HG03439 (cell line): ENCODE measurements around the gene RPL7A.
"Not testable (repeated sequence)": the region's sequence is repeated elsewhere in the genome, so short reads cannot be mapped to it uniquely, and the experiment has no call there.

Experiments used
- ATAC-seq: cut with Tn5 transposase; IDR thresholded peaks from one replicate; pipeline ENCODE4 v1.9.1; 2021; ENCODE audit warnings: mild to moderate bottlenecking, moderate library complexity; ENCODE audit not compliant: unreplicated experiment

Gene RPL7A

DNA sequence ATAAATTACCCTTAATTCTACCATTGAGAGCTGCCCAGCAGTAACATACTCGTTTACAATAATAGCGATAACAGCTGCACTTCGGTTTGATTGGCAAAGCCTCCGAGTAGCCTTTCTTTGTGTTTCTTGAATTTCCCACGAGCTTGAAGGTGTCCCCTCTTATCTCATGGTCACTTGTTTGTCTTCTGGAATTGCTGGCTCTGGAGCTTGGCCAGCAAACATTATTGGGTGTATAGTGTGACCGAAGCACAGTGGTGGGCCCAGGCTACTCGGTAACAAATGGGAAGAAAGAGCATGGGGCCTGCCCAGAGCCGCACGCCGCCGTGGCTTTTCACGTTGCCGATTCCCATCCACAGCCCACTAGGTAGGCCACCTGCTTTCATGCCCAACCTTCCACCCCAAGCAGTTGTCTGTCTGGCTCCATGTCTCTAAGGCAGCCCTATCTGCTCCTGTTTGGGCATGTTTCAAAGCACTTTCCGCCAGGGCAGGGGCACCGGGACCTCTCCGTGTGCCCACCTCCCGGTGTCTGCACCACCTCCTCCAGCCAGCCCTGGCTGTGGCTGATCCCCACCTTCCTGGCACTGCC is 36.8 kb downstream of the RPL7A start:
- no peak for ATAC-seq

DNA sequence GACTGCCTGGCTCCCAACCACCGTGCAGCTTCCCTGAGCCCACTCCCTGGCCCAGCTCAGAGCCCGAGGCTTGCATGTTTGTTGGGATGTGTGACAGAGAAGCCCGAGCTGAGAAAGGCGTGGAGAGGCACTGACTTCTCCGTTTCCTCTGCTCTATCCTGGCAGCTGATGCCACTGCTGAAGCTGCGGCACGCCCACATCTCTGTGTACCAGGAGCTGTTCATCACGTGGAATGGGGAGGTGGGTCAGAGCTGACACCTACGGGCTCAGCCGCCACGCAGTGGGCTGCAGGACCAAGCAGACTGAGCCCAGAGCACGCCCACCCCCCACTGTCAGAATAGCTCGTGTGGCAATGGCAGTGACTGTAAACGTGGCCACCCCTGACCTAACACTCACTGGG is 37.4 kb downstream of the RPL7A start:
- no peak for ATAC-seq

DNA sequence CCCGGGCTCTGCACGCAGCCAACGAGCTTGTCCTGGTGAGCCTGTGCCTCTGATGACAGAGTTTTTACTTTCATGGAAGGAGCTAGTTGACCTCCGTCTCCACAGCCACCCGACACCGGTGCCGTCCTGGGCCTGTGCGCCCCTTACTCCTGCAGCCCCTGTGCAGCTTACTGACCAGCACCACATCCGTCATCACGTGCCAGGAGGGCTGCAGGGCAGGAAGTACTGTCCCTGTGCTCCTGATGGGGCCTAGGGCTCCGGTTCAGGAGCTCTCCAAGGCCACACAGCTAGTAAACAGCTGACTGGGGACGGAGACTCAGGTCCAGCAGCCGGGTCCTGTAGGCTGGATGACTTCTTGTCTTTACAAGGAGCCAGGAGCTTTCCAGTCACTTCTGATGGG is 38.3 kb downstream of the RPL7A start:
- no peak for ATAC-seq

GRCh38 chr9:133387680-133388079 is 39.7 kb downstream of the RPL7A start:
- ATAC-seq, result no peak

DNA sequence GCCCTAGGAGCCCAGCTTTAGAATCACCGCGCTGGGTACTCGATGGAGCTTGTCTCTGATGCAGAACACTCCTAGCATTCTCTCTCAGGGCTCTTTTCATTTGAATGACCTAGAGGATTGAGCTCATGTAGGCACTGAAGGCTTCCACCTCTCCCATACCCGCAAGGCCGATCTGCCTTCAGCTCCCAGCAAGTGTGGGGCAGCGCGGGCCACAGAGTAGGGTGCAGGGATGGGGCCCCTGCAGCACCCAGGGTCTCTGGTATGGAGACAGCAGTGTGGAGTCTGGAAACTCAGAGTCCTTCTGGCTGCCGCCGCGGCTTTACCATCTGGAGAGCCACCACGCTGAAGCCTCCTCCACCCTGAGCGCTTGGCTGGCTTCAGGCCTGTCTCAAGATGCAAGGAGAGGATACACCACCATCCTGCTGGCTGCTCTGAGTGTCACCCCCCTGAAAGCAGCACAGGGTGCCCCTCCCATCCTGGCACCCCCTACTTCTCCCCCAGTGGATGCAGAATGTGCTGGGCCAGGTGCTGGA is 41.1 kb downstream of the RPL7A start:
- ATAC-seq, result no peak

GRCh38 chr9:133389562-133389961 is 41.5 kb downstream of the RPL7A start:
- ATAC-seq, result no peak

GRCh38 chr9:133390713-133391112 is 42.7 kb downstream of the RPL7A start:
- no peak for ATAC-seq

- not testable (repeated sequence) for ATAC-seq
Measured at GRCh38 chr9:133391449-133391848, 43.4 kb downstream of the RPL7A start.

- ATAC-seq, result not testable (repeated sequence)
Measured at GRCh38 chr9:133392308-133392707, 44.3 kb downstream of the RPL7A start.

- ATAC-seq, result no peak
Measured at GRCh38 chr9:133393399-133393798, 45.4 kb downstream of the RPL7A start.

DNA sequence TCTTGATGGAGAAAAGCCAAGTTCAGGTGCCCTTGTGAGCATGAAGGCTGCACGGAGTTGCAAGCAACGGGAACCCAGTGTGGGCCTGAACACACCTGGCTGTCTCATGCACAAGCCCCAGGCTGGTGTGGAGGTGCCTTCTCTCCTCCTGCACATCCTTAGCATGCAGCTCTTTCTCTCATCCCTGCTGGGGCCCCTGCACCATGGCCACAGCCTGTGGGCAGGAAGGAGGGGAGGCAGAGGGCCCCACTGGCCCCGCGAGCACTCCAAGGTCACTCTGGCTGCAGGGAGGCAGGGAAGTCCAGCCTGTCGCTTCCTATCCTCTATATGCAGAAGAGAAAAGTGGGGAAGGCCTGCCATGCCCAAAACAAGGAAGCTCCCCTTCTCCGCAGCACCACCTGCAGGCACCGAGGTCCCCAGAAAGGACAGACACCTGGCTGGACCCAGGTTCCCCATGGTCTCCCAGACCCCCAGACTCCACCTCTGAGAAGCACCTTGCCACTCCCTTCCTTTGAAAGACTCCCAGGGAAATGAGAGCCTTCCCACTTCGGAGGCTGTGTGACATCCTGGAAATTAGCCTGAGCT is 46.8 kb downstream of the RPL7A start:
- ATAC-seq, result no peak

DNA sequence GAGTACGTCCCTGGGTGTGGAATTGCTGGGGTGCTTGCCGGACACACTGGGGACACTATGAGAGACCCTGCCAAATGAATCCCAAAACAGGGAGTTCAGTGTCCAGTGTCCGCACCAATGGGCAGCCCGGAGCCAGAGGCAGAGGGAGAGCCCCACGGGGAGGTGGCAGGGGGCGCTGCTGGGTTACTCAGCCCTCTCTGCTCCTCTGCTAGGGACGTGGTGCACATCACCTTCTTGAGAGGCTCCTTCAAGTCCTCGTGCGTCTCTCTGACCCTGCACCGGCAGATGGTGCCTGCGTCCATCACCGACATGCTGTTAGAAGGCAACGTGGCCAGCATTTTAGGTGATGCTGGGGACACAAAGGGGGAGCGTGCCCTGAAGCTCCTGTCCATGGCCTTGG is 48.9 kb downstream of the RPL7A start:
- ATAC-seq, result no peak

DNA sequence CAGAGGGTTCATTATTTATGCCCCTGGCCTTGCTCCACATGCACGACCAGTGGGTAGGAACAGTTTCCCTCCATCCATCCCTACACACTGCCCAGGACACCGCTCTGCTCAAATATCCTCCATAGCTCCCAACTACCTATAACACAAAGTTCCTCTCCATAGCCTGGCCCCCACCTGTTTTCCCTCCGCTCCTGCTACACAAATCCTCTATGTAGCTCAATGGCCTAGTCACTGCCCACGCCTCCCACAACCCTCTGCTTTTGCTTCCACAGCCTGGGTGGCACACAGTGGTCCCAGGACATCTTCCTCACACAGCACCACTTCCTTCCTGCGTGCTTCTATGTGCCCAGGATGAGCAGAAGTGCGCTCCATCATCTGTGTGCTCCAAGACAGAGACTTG is 49.4 kb downstream of the RPL7A start:
- ATAC-seq, result no peak

- ATAC-seq, result no peak
Measured at GRCh38 chr9:133397895-133398294, 49.9 kb downstream of the RPL7A start.

DNA sequence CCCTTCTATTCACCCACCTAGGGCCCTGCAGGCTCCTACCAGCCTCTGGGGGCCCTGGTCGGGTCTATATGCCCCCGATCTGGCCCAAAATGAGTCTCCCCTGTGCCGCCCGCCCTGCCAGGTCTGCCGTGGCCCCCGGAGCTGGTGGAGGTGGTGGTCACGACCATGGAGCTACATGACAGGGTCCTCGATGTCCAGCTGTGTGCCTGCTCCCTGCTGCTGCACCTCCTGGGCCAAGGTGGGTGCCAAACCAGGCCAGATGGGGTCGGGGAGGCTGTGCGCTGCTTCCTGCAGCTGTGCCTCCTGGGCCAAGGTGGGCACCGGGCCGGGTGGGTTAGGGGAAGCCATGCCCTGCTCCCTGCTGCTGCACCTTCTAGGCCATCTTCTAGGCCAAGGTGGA is 52.3 kb downstream of the RPL7A start:
- ATAC-seq, result no peak
